GM10266 (cell line): ENCODE data around the gene TMPRSS15.

Experiments
- DNase-seq: peaks from one replicate; pipeline ENCODE4 v3.0.0; 2012; ENCODE audit errors: extremely low spot score
- CTCF ChIP-seq: IDR thresholded peaks from 2 replicates; pipeline ENCODE4 v1.5.1; 2012; ENCODE audit warnings: mild to moderate bottlenecking, low read depth; ENCODE audit not compliant: control insufficient read depth, insufficient read depth; ENCODE audit errors: missing control alignments

The TMPRSS15 gene

GRCh38 chr21:18403735-18404450 is at the start of gene TMPRSS15:
TMPRSS15 (minus strand) TSS chr21:18403785; CDS start chr21:18403622, 163 bp downstream.
- no peak for DNase-seq
- TF ChIP-seq CTCF: no peak

GRCh38 chr21:18451670-18452069 is 48.1 kb upstream of the TMPRSS15 start:
- no peak for TF ChIP-seq CTCF
- DNase-seq: no peak

GRCh38 chr21:18449605-18450550 is 46.3 kb upstream of the TMPRSS15 start:
- no peak for TF ChIP-seq CTCF
- no peak for DNase-seq

- TF ChIP-seq CTCF: no peak
- no peak for DNase-seq
Measured at GRCh38 chr21:18443701-18444100, 40.1 kb upstream of the TMPRSS15 start.

GRCh38 chr21:18443085-18443484 is 39.5 kb upstream of the TMPRSS15 start:
- TF ChIP-seq CTCF: no peak
- no peak for DNase-seq

GRCh38 chr21:18430341-18430740 is 26.8 kb upstream of the TMPRSS15 start:
- TF ChIP-seq CTCF: no peak
- DNase-seq: no peak
